Prostate gland (tissue), 2 donors: ENCODE measurements around the gene RBM19.

ENCODE experiments used
- POLR2A ChIP-seq: fragments of 450-650 bp; IDR thresholded peaks from one replicate; pipeline ENCODE4 v1.6.1; 2016; ENCODE audit warnings: antibody characterized with exemption, mild to moderate bottlenecking
- POLR2AphosphoS5 ChIP-seq: sonication (generic); formaldehyde crosslinking; IDR thresholded peaks from one replicate; pipeline ENCODE4 v1.6.1; 2017; ENCODE audit warnings: antibody characterized with exemption
- TF ChIP-seq, protein P1 (sequence below), 4 experiments: fragments of 200-600 bp in 2 of 4; fragments of 450-650 bp in 2 of 4; sonication (generic) in 2 of 4; IDR thresholded peaks; 1 replicate in 3 of 4; 2 replicates in 1 of 4; pipeline ENCODE4 v1.5.1; 2016 to 2019; ENCODE audit warnings: antibody characterized with exemption in 4 of 4, mild to moderate bottlenecking in 2 of 4, moderate library complexity in 2 of 4

DNA sequence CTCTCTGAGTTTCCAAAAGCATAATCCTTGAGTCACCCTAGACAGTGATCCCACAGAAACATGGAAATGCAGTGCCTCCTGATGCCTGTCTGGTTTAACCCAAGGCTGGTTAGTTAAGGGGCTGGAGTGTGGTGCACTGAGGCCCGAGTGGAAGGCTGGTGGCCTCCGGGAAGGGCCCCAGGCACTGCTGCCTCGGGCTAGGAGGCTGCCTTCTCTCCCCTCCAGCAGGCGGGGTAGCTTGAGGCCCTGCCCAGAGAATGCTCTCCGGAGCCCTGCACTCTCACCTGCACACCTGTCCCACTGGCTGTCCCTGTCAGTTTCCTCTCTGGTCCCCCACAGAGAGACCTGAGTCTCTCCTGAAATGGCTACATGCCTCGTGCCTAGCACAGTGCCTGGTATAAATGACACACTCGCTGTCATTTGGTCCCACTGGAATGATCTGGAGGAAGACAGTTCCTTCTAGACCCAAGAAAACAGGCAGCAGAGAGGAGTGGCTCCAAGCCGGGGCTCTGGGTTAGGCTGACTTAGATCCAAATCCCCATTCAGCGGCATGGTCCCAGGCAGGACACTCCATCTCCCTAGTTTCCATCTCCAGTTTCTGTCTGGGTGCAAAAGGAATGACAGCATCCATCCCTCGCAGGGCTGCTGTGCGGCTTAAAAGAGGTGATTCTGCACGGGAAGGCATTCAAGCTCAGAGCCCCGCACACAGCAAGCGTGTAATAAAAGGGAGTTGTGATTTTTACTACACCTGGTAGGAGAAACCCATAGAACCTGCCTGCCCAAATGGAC is 54.0 kb downstream of the RBM19 start:
- TF ChIP-seq, protein P1, sequence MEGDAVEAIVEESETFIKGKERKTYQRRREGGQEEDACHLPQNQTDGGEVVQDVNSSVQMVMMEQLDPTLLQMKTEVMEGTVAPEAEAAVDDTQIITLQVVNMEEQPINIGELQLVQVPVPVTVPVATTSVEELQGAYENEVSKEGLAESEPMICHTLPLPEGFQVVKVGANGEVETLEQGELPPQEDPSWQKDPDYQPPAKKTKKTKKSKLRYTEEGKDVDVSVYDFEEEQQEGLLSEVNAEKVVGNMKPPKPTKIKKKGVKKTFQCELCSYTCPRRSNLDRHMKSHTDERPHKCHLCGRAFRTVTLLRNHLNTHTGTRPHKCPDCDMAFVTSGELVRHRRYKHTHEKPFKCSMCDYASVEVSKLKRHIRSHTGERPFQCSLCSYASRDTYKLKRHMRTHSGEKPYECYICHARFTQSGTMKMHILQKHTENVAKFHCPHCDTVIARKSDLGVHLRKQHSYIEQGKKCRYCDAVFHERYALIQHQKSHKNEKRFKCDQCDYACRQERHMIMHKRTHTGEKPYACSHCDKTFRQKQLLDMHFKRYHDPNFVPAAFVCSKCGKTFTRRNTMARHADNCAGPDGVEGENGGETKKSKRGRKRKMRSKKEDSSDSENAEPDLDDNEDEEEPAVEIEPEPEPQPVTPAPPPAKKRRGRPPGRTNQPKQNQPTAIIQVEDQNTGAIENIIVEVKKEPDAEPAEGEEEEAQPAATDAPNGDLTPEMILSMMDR (IDR thresholded peaks at IDR 0.05), result no peak
- no peak for TF ChIP-seq POLR2A
- TF ChIP-seq POLR2AphosphoS5, result no peak
